Stimulated activated naive B cell treated with anti-CD40 and anti-IgM and Interleukin-4, amounts not matched to agents 10 μg/mL and 1 μg/mL and 100 μg/mL, for 72 hours (primary cell): ENCODE results near the gene GABBR2.

ENCODE experiments used
- ATAC-seq, 2 donors: fragments of 150-1000 bp; cut with Tn5 transposase; replicated peaks; 2 replicates each; pipeline ENCODE4 v1.10.0; 2021; ENCODE audit warnings: moderate library complexity in 1 of 2
- DNase-seq: peaks from one replicate; pipeline ENCODE4 v3.0.0; 2021
- H3K27ac Mint-ChIP-seq: one replicate; pipeline ENCODE4 v1.8.0; 2022; ENCODE audit warnings: mild to moderate bottlenecking, mixed read lengths
- H3K27me3 Mint-ChIP-seq, 2 donors: one replicate each; pipeline ENCODE4 v1.8.0; 2022; ENCODE audit warnings: mixed read lengths in 2 of 2
- H3K36me3 Mint-ChIP-seq, 2 donors: one replicate each; pipeline ENCODE4 v1.8.0; 2022; ENCODE audit warnings: mixed read lengths in 2 of 2, mild to moderate bottlenecking in 1 of 2
- H3K4me1 Mint-ChIP-seq, 2 donors: one replicate each; pipeline ENCODE4 v1.8.0; 2022; ENCODE audit warnings: mixed read lengths in 2 of 2, mild to moderate bottlenecking in 1 of 2
- H3K4me3 Mint-ChIP-seq, 2 donors: one replicate each; pipeline ENCODE4 v1.8.0; 2022; ENCODE audit warnings: mild to moderate bottlenecking in 2 of 2, mixed read lengths in 2 of 2, moderate library complexity in 1 of 2
- H3K9me3 Mint-ChIP-seq, 2 donors: one replicate each; pipeline ENCODE4 v1.8.0; 2022; ENCODE audit warnings: mixed read lengths in 2 of 2, mild to moderate bottlenecking in 1 of 2

The GABBR2 gene

GRCh38 chr9:98612061-98612752, 96.5 kb downstream of the GABBR2 start:
- Mint-ChIP-seq H3K27ac (no peak overlapping the region), H3K9me3 (no peaks in the 10 kb centered on the region), H3K27me3 (peaks cover 18 to 29% of the 10 kb centered on the region in 2 donors), H3K4me1 (peaks cover 0 to 1% of the 10 kb centered on the region in 2 donors), H3K4me3 (no peak overlapping the region), H3K36me3 (no peaks in the 10 kb centered on the region)
- DNase-seq (no peak), ATAC-seq (no peak)

DNA sequence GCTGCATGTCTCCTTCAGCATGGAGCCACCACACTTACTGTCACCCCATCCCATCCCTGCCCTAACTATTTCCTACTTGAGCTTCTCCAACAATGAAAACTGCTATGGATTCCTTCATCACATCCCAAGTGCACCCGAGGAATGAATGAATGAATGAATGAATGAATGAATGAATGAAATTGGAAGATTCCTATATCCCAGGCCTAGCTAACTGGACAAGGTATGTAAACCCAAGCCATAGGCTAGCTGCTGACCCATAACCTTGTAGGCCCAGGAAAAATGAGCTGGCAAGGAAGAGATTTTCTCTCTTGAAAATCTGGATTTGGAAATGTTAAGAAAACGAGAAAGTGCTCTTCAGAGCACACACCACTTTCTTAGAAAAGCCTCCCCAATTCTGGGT, 97.4 kb downstream of the GABBR2 start:
- Mint-ChIP-seq H3K9me3 (no peaks in the 10 kb centered on the region), H3K27ac (no peak overlapping the region), H3K4me1 (peaks cover 0 to 1% of the 10 kb centered on the region in 2 donors), H3K4me3 (no peak overlapping the region), H3K27me3 (peaks cover 18 to 29% of the 10 kb centered on the region in 2 donors), H3K36me3 (no peaks in the 10 kb centered on the region)
- ATAC-seq (no peak), DNase-seq (no peak)

- peaks cover 18 to 29% of the 10 kb centered on the region in 2 donors for H3K27me3 Mint-ChIP-seq
- peaks cover 0 to 1% of the 10 kb centered on the region in 2 donors for H3K4me1 Mint-ChIP-seq
- no peak overlapping the region for H3K27ac Mint-ChIP-seq
- DNase-seq (no peak), ATAC-seq (no peak)
- H3K36me3 Mint-ChIP-seq: no peaks in the 10 kb centered on the region
- no peaks in the 10 kb centered on the region for H3K9me3 Mint-ChIP-seq
- no peak overlapping the region for H3K4me3 Mint-ChIP-seq
These were observed 98.0 kb downstream of the GABBR2 start for GRCh38 chr9:98610711-98611110.

- ATAC-seq (no peak), DNase-seq (no peak)
- Mint-ChIP-seq H3K27me3 (peaks cover 14 to 26% of the 10 kb centered on the region in 2 donors), H3K9me3 (no peaks in the 10 kb centered on the region), H3K4me1 (peaks cover 0 to 1% of the 10 kb centered on the region in 2 donors), H3K4me3 (no peak overlapping the region), H3K27ac (no peak overlapping the region), H3K36me3 (no peaks in the 10 kb centered on the region)
These were observed 98.5 kb downstream of the GABBR2 start for GRCh38 chr9:98610211-98610610.

DNA sequence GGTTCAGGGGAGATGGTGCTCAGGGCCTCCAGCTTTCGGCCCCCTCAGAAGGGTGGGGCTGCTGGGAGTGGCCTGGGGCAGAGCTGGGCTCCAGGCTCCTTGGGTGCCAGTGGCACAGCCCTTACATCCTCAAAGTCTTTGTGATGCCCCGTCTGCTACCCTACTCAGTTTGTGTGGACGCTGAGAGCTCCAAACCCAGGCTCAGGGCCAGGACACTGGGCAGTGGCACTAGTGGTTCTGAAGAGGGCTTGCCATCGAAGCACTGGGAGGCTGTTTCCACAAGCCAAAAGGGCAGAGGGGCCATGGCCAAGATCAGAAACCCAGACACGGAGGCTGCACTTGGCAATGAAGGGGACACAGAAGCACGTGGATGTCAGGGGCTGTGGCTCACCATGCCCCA, 99.1 kb downstream of the GABBR2 start:
- peaks cover 14 to 22% of the 10 kb centered on the region in 2 donors for H3K27me3 Mint-ChIP-seq
- H3K27ac Mint-ChIP-seq: no peak overlapping the region
- H3K9me3 Mint-ChIP-seq: no peaks in the 10 kb centered on the region
- no peaks in the 10 kb centered on the region for H3K36me3 Mint-ChIP-seq
- no peak overlapping the region for H3K4me3 Mint-ChIP-seq
- no peak for ATAC-seq
- DNase-seq: no peak
- peaks cover 0 to 1% of the 10 kb centered on the region in 2 donors for H3K4me1 Mint-ChIP-seq

GRCh38 chr9:98607787-98608186, 100.9 kb downstream of the GABBR2 start:
- no peak overlapping the region for H3K4me3 Mint-ChIP-seq
- H3K4me1 Mint-ChIP-seq: peaks cover 0 to 1% of the 10 kb centered on the region in 2 donors
- no peaks in the 10 kb centered on the region for H3K9me3 Mint-ChIP-seq
- ATAC-seq (no peak), DNase-seq (no peak)
- H3K27ac Mint-ChIP-seq: no peak overlapping the region
- H3K27me3 Mint-ChIP-seq: peaks cover 5 to 14% of the 10 kb centered on the region in 2 donors
- no peaks in the 10 kb centered on the region for H3K36me3 Mint-ChIP-seq

DNA sequence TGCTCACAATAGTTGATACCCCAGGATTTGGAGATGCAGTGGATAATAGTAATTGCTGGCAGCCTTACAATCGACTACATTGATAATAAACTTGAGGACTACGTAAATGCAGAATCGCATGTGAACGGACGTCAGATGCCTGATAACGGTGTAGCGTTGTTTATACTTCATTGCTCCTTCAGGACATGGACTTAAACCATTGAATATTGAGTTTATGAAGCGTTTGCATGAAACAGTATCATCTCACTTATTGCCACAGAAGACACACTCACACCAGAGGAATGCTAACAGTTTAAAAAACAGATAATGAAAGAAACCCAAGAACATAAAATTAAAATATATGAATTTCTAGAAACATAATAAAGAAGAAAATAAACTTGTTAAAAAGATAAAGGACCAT, 101.6 kb downstream of the GABBR2 start:
- no peak for DNase-seq
- Mint-ChIP-seq H3K4me3 (no peak overlapping the region), H3K27me3 (peaks cover 5 to 14% of the 10 kb centered on the region in 2 donors), H3K27ac (no peak overlapping the region), H3K36me3 (no peaks in the 10 kb centered on the region), H3K4me1 (no peaks in the 10 kb centered on the region), H3K9me3 (no peaks in the 10 kb centered on the region)
- ATAC-seq: no peak

DNA sequence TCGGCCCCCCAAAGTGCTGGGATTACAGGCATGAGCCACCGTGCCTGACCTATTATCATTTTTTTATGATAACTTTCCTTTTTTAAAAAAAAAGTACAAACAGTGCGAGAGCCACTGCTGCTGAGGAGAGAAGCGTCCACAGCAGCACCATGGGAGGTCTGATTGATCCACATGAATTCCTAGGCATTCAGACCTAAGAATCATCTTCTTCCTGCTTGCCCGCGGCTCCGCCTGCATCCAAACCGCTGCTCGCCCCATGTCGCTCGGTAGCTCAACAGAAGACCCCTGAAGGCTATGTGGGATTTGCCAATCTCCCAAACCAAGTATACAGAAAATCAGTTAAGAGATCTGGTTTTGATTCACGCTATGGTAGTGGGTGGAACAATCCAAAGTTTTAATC, 102.0 kb downstream of the GABBR2 start:
- no peaks in the 10 kb centered on the region for H3K9me3 Mint-ChIP-seq
- peaks cover 5 to 14% of the 10 kb centered on the region in 2 donors for H3K27me3 Mint-ChIP-seq
- H3K36me3 Mint-ChIP-seq: no peaks in the 10 kb centered on the region
- H3K4me1 Mint-ChIP-seq: no peaks in the 10 kb centered on the region
- ATAC-seq (no peak), DNase-seq (no peak)
- no peak overlapping the region for H3K4me3 Mint-ChIP-seq
- no peak overlapping the region for H3K27ac Mint-ChIP-seq

- peaks cover 5 to 13% of the 10 kb centered on the region in 2 donors for H3K27me3 Mint-ChIP-seq
- no peaks in the 10 kb centered on the region for H3K9me3 Mint-ChIP-seq
- H3K27ac Mint-ChIP-seq: no peak overlapping the region
- no peak for DNase-seq
- no peak overlapping the region for H3K4me3 Mint-ChIP-seq
- no peaks in the 10 kb centered on the region for H3K4me1 Mint-ChIP-seq
- no peak for ATAC-seq
- H3K36me3 Mint-ChIP-seq: no peaks in the 10 kb centered on the region
These were observed 103.6 kb downstream of the GABBR2 start for GRCh38 chr9:98605116-98605515.

- ATAC-seq: no peak
These were observed 104.8 kb downstream of the GABBR2 start for GRCh38 chr9:98603821-98604383.

DNA sequence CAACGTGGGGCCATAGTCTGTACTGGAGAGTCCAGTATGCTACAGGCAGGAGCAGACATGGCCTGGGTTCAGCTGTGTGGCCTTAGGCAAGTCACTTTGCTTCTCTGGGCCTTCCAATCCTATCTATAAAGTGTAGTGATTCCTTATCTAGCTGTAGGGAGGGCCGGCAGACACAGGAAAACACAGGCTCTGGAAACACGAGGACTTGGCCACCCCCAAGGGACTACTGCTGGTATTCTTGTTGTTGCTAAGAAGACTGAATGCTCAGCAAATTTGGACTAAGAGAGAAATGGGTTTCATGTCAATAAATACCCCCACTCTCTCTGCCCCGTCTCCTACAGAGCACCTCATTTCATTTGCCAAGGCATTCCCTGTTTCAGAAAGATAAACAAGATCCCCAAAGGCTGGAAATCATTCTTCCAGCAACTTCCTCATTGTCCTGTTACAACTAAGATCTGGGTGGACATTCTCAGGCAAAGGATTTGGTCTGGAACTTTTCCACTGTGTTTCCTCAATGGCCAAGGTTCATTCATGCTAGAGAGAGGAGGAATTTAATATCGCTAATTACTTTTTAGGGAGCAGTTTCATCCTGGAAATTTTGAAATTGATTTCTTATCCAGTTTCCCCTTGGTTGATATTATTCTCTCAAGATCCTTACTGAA, 105.8 kb downstream of the GABBR2 start:
- DNase-seq (no peak), ATAC-seq (no peak)
- H3K9me3 Mint-ChIP-seq: no peaks in the 10 kb centered on the region
- H3K27me3 Mint-ChIP-seq: peaks cover 0 to 8% of the 10 kb centered on the region in 2 donors
- H3K4me1 Mint-ChIP-seq: no peaks in the 10 kb centered on the region
- no peak overlapping the region for H3K27ac Mint-ChIP-seq
- no peaks in the 10 kb centered on the region for H3K36me3 Mint-ChIP-seq
- H3K4me3 Mint-ChIP-seq: no peak overlapping the region

More at GRCh38 chr9:98603821-98604383, 104.8 kb downstream of the GABBR2 start:
- no peak overlapping the region for H3K27ac Mint-ChIP-seq
- no peaks in the 10 kb centered on the region for H3K4me1 Mint-ChIP-seq
- H3K9me3 Mint-ChIP-seq: no peaks in the 10 kb centered on the region
- DNase-seq: no peak
- H3K4me3 Mint-ChIP-seq: no peak overlapping the region
- H3K27me3 Mint-ChIP-seq: peaks cover 0 to 8% of the 10 kb centered on the region in 2 donors
- no peaks in the 10 kb centered on the region for H3K36me3 Mint-ChIP-seq

DNA sequence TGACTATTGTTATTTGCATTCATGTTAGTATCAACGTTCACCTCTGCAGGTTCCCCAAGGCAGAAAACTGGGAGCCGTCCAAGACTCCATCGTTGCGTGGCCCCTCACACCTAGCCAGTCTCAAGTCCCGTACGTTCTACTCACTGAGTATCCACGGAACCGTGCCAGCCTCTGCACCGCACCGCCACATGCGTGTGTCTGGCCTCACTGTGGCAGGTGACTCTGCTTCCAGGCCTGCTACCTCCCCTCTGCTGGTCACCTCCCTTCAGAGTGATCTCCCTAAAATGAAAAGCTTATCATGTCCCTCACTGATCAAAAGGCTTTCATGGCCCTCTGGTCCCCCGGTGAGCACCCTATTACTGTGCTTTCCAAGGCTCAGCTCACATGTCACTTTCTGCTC, 108.1 kb downstream of the GABBR2 start:
- H3K9me3 Mint-ChIP-seq: no peaks in the 10 kb centered on the region
- no peaks in the 10 kb centered on the region for H3K36me3 Mint-ChIP-seq
- no peak overlapping the region for H3K4me3 Mint-ChIP-seq
- DNase-seq (no peak), ATAC-seq (no peak)
- no peaks in the 10 kb centered on the region for H3K4me1 Mint-ChIP-seq
- peaks cover 5 to 8% of the 10 kb centered on the region in 2 donors for H3K27me3 Mint-ChIP-seq
- H3K27ac Mint-ChIP-seq: no peak overlapping the region

- no peak for DNase-seq
- Mint-ChIP-seq H3K36me3 (no peaks in the 10 kb centered on the region), H3K27me3 (peaks cover 5 to 8% of the 10 kb centered on the region in 2 donors), H3K9me3 (no peaks in the 10 kb centered on the region), H3K27ac (no peak overlapping the region), H3K4me1 (no peaks in the 10 kb centered on the region), H3K4me3 (no peak overlapping the region)
- ATAC-seq: no peak
These were observed 109.0 kb downstream of the GABBR2 start for GRCh38 chr9:98599566-98600216.

GRCh38 chr9:98598861-98599260, 109.9 kb downstream of the GABBR2 start:
- ATAC-seq (no peak), DNase-seq (no peak)
- no peak overlapping the region for H3K27ac Mint-ChIP-seq
- H3K4me3 Mint-ChIP-seq: no peak overlapping the region
- no peaks in the 10 kb centered on the region for H3K36me3 Mint-ChIP-seq
- no peaks in the 10 kb centered on the region for H3K4me1 Mint-ChIP-seq
- peaks cover 5 to 8% of the 10 kb centered on the region in 2 donors for H3K27me3 Mint-ChIP-seq
- no peaks in the 10 kb centered on the region for H3K9me3 Mint-ChIP-seq
